IPS-15b (cell line): ENCODE data around the gene PARG.
A peak's percentile ranks its signal among the peaks of the same experiment; 100 is the strongest.
"Not testable (repeated sequence)": the region's sequence is repeated elsewhere in the genome, so short reads cannot be mapped to it uniquely, and the experiment has no call there.

Experiments used
- H3K27me3 ChIP-seq: one replicate; pipeline ENCODE4 v1.6.1; 2013; ENCODE audit warnings: low read length; ENCODE audit not compliant: control insufficient read depth, insufficient read depth
- H3K36me3 ChIP-seq: one replicate; pipeline ENCODE4 v1.6.1; 2013; ENCODE audit warnings: low read length; ENCODE audit not compliant: control insufficient read depth, insufficient read depth
- H3K4me1 ChIP-seq: one replicate; pipeline ENCODE4 v1.6.1; 2013; ENCODE audit warnings: mild to moderate bottlenecking, low read length; ENCODE audit not compliant: control insufficient read depth, insufficient read depth
- H3K4me3 ChIP-seq: one replicate; pipeline ENCODE4 v1.5.1; 2013; ENCODE audit warnings: low read depth, low read length
- H3K9ac ChIP-seq: one replicate; pipeline ENCODE4 v1.6.1; 2013; ENCODE audit warnings: low read depth, mild to moderate bottlenecking, low read length
- H3K9me3 ChIP-seq: one replicate; pipeline ENCODE4 v1.6.1; 2013; ENCODE audit warnings: mild to moderate bottlenecking, low read length; ENCODE audit not compliant: control insufficient read depth, insufficient read depth

The PARG gene

DNA sequence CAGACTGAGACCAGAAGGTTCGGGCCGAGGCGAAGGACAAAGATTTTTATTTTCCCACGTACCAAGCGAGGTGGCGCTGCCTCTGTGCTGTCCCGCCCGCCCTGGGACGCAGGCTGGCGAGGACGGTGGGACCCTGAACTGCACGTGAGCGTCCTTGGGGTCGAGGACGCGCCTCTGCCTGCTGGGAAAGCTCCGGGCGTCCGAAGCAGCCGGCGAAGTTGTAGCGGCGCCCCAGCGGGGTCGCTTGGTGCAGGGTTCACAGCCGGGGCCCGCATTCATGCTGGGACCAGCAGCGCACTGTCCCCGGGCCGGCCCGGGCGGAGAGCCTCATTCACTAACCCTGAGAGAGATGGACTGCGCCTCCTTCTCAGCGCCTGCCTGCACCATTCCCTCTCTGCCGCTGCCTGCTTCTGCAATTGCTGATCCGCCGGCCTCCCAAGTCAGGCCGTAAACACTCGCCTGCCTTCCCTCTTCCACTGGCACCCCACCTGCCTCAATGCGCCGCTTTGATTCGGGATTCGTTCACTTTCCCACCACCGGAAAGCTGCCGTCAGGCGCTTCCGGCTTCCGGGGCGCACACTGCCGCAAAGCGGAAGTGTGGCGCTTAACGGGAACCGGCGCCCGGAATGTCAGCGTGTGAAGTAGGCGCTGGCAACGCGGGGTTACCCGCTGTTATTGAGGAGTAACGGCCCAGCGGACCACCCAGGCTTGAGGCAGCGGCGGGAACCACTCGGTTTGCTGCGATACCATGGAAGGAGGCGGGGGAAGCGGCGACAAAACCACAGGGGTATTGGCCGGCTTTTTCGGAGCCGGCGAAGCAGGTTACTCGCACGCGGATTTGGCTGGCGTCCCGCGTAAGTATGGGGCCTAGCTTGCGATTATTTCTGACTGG lies at the start of gene PARG, which contains the start of gene TIMM23B:
Gene PARG (minus strand): TSS at position 581 of the 892 bp plus-strand sequence. CDS start 302 bp downstream, at position 279.
Gene TIMM23B (plus strand): TSS at position 607 of the 892 bp plus-strand sequence. CDS start 142 bp downstream, at position 749.
- H3K27me3 ChIP-seq, H3K4me1 ChIP-seq, H3K36me3 ChIP-seq, H3K9me3 ChIP-seq: not testable (repeated sequence)
- peak within 1 kb of the TSS; percentile 88 for H3K9ac ChIP-seq
- H3K4me3 ChIP-seq, result peak within 1 kb of the TSS; percentile 84

DNA sequence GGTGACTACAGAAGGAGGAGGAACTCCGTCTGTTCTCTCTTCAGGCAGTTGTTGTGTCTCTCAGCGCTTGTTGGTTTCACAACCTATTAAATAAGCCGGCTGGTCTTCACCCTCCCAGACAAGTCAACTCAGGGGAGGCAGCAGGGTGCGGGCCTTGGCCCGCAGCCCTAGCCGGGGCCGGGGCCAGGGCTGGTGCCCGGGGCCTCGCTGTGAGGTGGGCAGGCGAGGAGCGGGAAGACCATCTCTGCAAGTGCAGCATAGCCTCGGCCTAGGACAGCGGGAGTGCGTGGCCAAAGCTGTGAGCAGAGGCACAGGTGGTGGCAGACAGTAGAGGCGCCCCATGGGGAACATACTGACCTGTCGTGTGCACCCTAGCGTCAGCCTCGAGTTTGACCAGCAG lies 46.5 kb upstream of the PARG start, which contains the start of gene AGAP6:
Gene AGAP6 (plus strand): TSS at position 31 of the 400 bp plus-strand sequence. CDS start 310 bp downstream, at position 341.
- H3K36me3 ChIP-seq, H3K27me3 ChIP-seq, H3K4me3 ChIP-seq, H3K9me3 ChIP-seq, H3K4me1 ChIP-seq, H3K9ac ChIP-seq: not testable (repeated sequence)

DNA sequence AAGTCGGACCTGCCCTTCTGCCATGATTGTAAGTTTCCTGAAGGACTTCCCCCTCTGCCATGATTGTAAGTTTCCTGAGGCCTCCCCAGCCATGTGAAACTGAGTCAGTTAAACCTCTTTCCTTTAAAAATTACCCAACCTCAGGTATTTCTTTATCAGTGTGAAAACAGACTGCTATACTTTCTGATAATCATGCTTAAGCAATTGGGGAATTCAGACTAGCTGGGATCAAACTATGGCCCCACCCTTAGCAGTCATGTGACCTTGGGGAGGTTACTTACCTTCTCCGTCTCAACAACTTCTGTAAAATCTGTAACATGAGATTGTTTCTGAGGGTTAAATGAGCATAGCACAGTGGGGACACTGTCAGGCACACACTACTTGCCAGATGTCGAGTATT lies 45.4 kb upstream of the PARG start:
- not testable (repeated sequence) for H3K4me3 ChIP-seq, H3K4me1 ChIP-seq, H3K9ac ChIP-seq, H3K9me3 ChIP-seq, H3K36me3 ChIP-seq, H3K27me3 ChIP-seq

DNA sequence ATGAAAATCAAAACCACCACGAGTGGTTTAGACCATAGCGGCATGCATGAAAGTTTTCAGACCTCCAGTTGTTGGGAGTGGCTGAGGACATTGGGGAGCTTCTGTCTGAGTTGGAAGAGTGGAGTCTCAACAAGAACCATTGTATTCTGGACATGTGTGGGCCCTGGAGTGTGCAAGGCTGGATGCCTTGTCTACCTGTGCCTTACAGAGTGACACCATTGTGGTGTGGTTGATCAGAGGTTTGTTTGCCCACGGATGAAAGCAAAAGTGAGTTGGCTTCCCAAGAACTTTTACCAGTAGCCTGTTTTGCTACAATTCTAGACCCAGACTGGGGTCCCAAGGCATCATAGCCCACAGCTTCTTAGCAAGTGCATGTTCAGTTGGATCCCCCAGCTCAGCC lies 35.9 kb upstream of the PARG start:
- not testable (repeated sequence) for H3K4me1 ChIP-seq, H3K27me3 ChIP-seq, H3K9me3 ChIP-seq, H3K4me3 ChIP-seq, H3K9ac ChIP-seq, H3K36me3 ChIP-seq

DNA sequence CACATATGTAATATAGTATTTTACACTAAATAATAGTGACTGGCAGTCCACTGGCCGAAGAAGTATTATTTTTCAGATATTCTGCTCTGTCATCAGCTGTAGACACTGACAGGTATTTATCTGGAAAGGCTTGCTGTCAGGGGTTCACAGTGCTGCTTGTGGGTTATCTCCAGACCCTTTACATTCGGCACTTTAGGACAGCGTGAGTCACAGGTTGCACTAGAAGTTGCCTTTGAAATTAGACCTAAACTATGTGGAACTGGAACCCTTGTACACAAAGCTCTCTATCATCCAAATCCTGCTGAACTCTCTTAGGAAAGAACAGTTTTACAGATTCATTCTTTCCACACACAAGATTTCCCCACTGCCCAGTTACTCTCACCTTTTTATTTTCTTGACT lies 30.3 kb upstream of the PARG start:
- H3K9me3 ChIP-seq, H3K9ac ChIP-seq, H3K4me1 ChIP-seq, H3K27me3 ChIP-seq, H3K4me3 ChIP-seq, H3K36me3 ChIP-seq: not testable (repeated sequence)

DNA sequence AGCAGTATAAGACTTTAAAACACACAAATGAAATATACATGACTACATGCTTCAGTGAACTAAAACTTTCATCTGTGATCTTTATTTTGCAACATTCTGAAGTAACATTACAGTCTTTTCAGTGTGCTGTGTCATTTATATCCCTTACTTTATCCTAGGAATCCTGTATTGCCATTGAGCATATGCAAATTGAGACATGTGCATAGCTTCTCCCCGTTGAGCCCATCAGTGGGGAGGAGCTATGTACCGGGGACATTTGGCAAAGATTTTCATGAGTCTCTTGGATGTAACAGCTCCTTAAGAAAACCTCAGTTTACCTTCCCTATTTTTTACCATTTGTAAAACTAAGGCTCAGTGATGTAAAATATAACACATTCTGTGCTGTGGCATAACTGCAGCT lies 29.6 kb upstream of the PARG start:
- not testable (repeated sequence) for H3K4me3 ChIP-seq, H3K4me1 ChIP-seq, H3K9me3 ChIP-seq, H3K36me3 ChIP-seq, H3K9ac ChIP-seq, H3K27me3 ChIP-seq

DNA sequence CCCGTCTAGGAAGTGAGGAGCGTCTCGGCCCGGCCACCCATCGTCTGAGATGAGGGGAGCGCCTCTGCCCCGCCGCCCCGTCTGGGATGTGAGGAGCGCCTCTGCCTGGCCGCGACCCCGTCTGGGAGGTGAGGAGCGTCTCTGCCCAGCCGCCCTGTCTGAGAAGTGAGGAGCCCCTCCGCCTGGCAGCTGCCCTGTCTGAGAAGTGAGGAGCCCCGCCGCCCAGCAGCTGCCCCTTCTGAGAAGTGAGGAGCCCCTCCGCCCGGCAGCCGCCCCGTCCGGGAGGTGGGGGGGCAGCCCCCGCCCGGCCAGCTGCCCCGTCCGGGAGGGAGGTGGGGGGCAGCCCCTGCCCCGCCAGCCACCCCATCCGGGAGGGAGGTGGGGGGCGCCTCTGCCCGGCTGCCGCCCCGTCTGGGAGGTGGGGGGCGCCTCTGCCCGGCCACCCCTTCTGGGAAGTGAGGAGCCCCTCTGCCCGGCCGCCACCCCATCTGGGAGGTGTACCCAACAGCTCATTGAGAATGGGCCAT lies 28.6 kb upstream of the PARG start:
- not testable (repeated sequence) for H3K27me3 ChIP-seq, H3K9ac ChIP-seq, H3K9me3 ChIP-seq, H3K4me3 ChIP-seq, H3K4me1 ChIP-seq, H3K36me3 ChIP-seq

DNA sequence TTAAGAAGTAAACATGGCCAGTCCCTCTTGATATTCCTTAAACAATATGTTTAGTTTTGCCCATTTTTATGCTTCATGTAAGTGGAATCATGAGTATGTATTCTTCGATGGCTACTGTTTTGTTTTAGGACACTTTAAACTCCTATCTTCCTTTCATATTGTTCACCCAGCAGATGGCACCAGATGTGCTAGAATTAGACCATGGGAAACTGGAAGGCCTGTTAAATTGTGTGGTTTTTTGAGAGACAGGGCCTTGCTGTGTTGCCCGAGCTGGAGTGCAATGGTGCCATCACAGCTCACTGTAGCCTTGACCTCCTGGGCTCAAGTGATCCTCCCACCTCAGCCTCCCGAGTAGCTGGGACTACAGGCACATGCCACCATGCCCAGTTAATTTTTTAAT lies 11.3 kb upstream of the PARG start:
- H3K9ac ChIP-seq, H3K36me3 ChIP-seq, H3K27me3 ChIP-seq, H3K9me3 ChIP-seq, H3K4me3 ChIP-seq, H3K4me1 ChIP-seq: not testable (repeated sequence)

DNA sequence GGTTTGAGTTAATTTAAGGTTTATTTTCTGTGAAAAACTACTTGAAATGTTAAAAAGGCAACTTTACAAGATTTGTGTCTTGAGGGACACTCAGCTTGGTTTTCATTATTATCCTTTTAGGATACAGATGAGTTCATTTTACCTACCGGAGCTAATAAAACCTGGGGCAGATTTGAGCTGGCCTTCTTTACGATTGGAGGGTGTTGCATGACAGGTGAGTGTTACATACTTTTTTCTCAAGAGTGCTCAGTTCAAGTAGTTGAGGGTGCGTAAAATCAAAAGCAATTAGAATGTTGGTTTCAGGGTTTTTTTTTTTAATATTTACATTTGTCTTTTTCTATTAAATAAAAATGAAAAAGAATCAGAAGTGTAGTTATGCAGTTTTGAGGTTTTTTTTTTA lies 10.2 kb upstream of the PARG start:
- not testable (repeated sequence) for H3K9ac ChIP-seq

DNA sequence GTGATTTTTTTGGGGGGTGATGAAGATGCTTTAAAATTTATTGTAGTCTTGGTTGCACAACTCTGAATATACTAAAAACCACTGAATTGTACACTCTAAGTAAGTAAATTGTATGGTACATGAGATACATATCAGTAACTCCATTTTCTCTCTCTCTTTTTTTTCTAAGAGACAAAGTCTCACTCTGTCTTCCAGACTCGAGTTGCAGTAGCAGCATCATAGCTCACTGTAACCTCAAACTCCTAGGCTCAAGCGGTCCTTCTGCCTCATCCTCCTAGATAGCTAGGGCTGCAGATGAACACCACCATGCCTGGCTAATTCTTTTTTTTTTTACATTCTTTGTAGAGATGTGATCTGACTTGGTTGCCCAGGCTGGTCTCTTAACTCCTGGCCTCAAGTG lies 6.9 kb upstream of the PARG start:
- H3K9ac ChIP-seq, H3K4me3 ChIP-seq, H3K27me3 ChIP-seq, H3K9me3 ChIP-seq, H3K4me1 ChIP-seq, H3K36me3 ChIP-seq: not testable (repeated sequence)

More for the DNA sequence above, 10.2 kb upstream of the PARG start:
- not testable (repeated sequence) for H3K9me3 ChIP-seq, H3K27me3 ChIP-seq, H3K4me1 ChIP-seq, H3K4me3 ChIP-seq, H3K36me3 ChIP-seq

DNA sequence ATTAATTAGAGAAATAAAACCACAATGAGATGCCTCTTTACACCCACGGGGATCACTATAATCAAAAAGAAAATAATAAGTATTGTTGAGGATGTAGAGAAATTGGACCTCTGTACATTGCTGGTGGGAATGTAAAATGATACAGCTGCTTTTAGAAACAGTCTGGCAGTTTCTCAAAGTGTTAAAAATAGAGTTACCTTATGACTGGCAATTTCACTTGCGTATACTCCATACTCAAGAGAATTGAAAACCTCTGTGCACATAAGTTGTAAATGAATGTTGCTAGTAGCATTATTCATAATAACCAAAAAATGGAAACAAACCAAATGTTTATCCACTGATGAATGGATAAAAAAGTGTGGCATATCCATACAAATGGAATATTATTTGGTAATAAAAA lies 6.3 kb upstream of the PARG start:
- H3K4me1 ChIP-seq, H3K9me3 ChIP-seq, H3K27me3 ChIP-seq, H3K4me3 ChIP-seq, H3K36me3 ChIP-seq, H3K9ac ChIP-seq: not testable (repeated sequence)

DNA sequence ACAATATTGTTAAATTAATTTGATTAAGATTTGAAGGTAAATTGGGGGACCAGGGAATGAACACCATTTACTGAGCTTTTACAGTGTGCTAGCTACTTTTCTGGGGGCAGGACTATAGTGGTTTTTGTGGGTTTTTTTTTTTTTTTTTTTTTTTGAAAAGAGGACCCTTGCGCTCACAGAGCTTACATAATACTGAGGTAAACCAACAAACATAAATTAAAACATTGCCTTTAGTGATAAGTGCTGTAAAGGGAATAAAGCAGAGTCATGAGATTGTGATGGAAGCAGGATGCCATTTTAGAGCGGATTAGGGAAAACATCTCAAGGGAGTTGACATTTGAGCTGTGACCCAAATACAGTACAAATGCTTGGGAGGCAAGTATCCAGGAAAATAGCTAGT lies 1.8 kb upstream of the PARG start:
- not testable (repeated sequence) for H3K9ac ChIP-seq, H3K27me3 ChIP-seq, H3K9me3 ChIP-seq, H3K36me3 ChIP-seq, H3K4me3 ChIP-seq, H3K4me1 ChIP-seq
